Stimulated activated CD4-positive, alpha-beta T cell treated with anti-CD3 and anti-CD28 coated beads, Interleukin-15, amount 100 ng/mL, for 1 hour (primary cell): ENCODE data around the gene TMEM267.
"Not testable (repeated sequence)": the region's sequence is repeated elsewhere in the genome, so short reads cannot be mapped to it uniquely, and the experiment has no call there.

Experiments
- DNase-seq, 2 donors: peaks; one replicate each; pipeline ENCODE4 v3.0.0-alpha.2; 2020; ENCODE audit warnings: low read depth in 1 of 2, low spot score in 1 of 2

The TMEM267 gene

DNA sequence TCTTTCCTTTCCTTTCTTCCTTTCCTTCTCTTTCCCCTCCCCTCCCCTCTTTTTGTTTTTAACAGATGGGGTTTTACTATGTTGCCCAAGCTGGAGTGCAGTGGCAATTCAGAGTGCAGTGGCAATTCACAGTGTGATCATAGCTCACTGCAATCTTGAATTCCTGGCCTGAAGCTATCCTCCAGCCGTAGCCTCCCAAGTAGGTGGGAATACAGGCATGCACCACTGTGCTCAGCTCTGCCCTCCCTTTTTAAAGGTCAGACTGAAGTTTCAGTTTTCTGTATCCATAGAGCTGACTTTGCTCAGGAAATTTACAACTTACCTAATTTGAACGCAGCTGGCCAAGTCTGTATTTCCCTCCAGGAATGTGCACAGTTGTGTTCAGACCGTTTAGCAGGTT lies 72.2 kb downstream of the TMEM267 start:
- no peak for DNase-seq

GRCh38 chr5:43410414-43410813 lies 73.3 kb downstream of the TMEM267 start:
- no peak for DNase-seq

DNA sequence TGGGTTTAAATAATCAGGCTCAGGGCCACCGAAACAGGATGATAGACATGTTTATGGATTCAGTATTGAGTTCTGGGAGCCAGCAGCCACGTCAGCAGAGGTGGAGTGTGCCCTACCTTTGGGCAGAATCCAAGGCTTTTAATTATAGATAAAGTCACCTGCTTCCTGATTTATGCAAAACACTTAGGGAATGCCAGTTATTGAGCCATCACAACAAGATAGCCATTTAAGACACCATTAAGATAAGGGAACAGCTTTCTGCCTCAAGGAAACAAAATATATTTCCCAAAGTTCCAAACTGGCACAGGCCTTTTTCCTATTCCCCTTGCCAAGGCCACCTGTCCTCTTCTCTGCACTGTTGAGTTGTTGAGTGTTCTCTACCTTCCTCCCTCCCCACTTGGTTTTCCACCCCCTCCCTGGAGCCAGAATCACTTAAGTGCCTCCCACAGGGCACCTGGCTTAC lies 73.8 kb downstream of the TMEM267 start:
- no peak for DNase-seq

DNA sequence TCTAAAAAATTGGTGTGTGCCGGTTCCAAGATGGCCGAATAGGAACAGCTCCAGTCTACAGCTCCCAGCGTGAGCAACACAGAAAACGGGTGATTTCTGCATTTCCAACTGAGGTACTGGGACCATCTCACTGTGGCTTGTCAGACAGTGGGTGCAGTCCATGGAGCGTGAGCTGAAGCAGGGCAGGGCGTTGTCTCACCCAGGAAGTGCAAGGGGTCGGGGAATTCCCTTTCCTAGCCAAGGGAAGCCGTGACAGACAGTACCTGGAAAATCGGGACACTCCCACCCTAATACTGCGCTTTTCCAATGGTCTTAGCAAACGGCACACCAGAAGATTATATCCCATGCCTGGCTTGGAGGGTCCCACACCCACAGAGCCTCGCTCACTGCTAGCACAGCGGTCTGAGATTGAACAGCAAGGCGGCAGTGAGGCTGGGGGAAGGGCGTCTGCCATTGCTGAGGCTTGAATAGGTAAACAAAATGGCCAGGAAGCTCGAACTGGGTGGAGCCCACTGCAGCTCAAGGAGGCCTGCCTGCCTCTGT lies 81.1 kb downstream of the TMEM267 start:
- not testable (repeated sequence) for DNase-seq

GRCh38 chr5:43401827-43402226 lies 81.8 kb downstream of the TMEM267 start:
- DNase-seq, result no peak

DNA sequence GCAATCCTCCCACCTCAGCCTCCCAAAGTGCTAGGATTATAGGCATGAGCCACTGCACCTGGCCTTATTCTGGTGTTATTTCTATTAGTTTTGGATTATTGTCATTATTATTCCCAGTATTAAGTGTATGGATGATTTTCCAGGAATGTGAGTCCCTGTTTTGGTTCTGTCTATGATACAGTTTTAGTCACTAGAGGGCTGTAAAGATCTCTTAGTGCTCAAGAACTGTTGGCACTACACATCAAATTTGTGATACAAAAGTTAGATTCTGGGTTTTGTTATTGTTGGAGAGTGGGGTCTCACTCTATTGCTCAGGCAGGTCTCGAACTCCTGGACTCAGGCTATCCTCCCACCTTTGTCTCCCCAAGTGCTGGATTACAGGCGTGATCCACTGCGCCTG lies 83.6 kb downstream of the TMEM267 start:
- DNase-seq, result no peak

GRCh38 chr5:43396762-43397304 lies 86.8 kb downstream of the TMEM267 start:
- peak; percentile 8 to 43 for DNase-seq
